ENCODE measurements around the gene TRERF1.

GRCh38 chr6:42201382-42201781, 250.3 kb downstream of the TRERF1 start:
- TF ChIP-seq CTCF (IDR thresholded peaks at IDR 0.05) (no peak), POLR2A (IDR thresholded peaks at IDR 0.05) (no peak)
